ENCODE results near the gene KRTAP10-3. TPM values are rescaled to one million over a fixed set of nuclear protein-coding genes. Genes with fewer than 3 reads are reported as not detected.

KRTAP10-3 gene
- not detected for total RNA-seq
- polyA plus RNA-seq, result not detected
- long read RNA-seq, donor 1, result 0 reads
- long read RNA-seq, donor 2, result 0 reads

DNA sequence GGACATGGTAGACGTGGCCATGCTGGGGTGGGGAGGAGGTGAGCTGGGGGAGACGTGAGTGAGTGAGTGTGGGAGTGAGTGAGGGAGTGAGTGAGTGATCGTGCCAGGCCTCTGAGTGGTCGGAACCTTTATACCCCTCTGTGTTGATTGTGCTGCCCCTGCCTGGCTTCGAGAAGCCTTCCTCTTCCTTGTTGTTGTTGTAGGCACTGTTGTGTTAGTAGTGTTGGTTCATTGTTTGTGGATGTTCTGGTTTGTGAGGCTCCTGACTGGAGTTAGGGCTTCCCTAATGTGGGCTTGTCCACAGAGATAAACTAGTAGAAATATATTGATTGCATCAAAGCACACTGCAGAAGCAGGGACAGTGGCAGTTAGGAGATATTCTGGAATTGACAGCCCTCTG, at the start of gene KRTAP10-3:
Gene KRTAP10-3 (minus strand): TSS at position 101 of the 400 bp plus-strand sequence. CDS start 80 bp downstream, at position 21.
- intact Hi-C loops (cut with DNase I), result no loop called here
- Histone ChIP-seq H3K27ac (no peak within 1 kb of the TSS), H3K9me3 (peaks cover 10% of the 10 kb centered on the region), H3K36me3 (ENCODE audit: insufficient read depth in 1 of 2, low read depth in 1 of 2) (no peaks in the 10 kb centered on the region), H3K4me1 (no peaks in the 10 kb centered on the region), H3K4me3 (no peak within 1 kb of the TSS), H3K27me3 (ENCODE audit: insufficient read depth in 3 of 3, low read length in 2 of 3) (peaks cover 0 to 49% (median 8%) of the 10 kb centered on the region in 3 donors)
- 41 to 49% (median 44%) methylated on average over 5 of the region's 5 CpGs for WGBS, 3 donors
- TF ChIP-seq, protein P1, sequence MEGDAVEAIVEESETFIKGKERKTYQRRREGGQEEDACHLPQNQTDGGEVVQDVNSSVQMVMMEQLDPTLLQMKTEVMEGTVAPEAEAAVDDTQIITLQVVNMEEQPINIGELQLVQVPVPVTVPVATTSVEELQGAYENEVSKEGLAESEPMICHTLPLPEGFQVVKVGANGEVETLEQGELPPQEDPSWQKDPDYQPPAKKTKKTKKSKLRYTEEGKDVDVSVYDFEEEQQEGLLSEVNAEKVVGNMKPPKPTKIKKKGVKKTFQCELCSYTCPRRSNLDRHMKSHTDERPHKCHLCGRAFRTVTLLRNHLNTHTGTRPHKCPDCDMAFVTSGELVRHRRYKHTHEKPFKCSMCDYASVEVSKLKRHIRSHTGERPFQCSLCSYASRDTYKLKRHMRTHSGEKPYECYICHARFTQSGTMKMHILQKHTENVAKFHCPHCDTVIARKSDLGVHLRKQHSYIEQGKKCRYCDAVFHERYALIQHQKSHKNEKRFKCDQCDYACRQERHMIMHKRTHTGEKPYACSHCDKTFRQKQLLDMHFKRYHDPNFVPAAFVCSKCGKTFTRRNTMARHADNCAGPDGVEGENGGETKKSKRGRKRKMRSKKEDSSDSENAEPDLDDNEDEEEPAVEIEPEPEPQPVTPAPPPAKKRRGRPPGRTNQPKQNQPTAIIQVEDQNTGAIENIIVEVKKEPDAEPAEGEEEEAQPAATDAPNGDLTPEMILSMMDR (IDR thresholded peaks at IDR 0.05), result no peak
- ATAC-seq (no peak), DNase-seq (no peak)

DNA sequence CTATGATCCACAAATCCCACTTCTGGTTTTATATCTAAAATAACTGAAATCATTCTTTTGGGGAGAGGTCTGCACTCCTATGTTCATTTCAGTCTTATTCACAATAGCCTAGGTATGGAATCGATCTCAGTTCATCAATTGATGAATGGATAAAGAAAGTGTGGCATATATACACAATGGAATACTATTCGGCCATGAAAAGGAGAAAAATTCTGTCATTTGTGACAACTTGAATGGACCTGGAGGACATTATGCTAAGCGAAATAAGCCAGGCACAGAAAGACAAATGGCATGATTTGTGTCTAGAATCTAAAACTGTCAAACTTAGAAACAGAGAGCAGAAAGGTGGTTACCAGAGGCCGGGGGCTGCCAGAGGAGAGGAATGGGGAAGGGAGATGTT, 47.9 kb upstream of the KRTAP10-3 start:
- Histone ChIP-seq H3K4me3 (no peak overlapping the region), H3K4me1 (no peaks in the 10 kb centered on the region), H3K27me3 (ENCODE audit: insufficient read depth in 3 of 3, low read length in 2 of 3) (peaks cover 0 to 31% (median 9%) of the 10 kb centered on the region in 3 donors), H3K36me3 (ENCODE audit: insufficient read depth in 1 of 2, low read depth in 1 of 2) (no peaks in the 10 kb centered on the region), H3K9me3 (peaks cover 6% of the 10 kb centered on the region), H3K27ac (no peak overlapping the region)
- intact Hi-C loops (cut with DNase I), result no loop called here
- no peak for ATAC-seq
- DNase-seq, result no peak
- WGBS, 3 donors, result 68 to 82% (median 74%) methylated on average over 4 of the region's 4 CpGs
- TF ChIP-seq, protein P1 (IDR thresholded peaks at IDR 0.05), result no peak

DNA sequence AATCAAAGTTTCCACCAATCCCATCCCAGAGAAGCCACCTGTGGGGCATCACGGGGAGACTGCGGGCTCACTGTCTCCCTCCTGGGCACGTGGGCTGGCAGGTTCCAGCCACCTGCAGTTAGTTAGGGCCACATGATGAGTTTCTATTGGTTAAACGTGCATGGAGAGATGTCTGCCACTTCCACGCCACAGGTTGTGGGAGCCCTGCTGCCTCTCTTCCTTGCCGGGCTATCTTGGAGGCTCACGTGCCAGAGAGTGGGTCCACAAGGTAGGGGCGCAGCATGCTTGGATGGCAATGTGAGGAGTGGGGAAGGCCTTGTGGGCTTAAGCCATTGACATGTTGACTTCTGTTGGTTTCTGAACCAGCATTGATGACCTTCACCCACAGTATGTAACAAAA, 45.3 kb upstream of the KRTAP10-3 start:
- DNase-seq, result no peak
- Histone ChIP-seq H3K27me3 (ENCODE audit: insufficient read depth in 3 of 3, low read length in 2 of 3) (peaks cover 0 to 51% (median 10%) of the 10 kb centered on the region in 3 donors), H3K4me1 (no peaks in the 10 kb centered on the region), H3K27ac (no peak overlapping the region), H3K4me3 (no peak overlapping the region), H3K9me3 (peaks cover 1% of the 10 kb centered on the region), H3K36me3 (ENCODE audit: insufficient read depth in 1 of 2, low read depth in 1 of 2) (no peaks in the 10 kb centered on the region)
- WGBS, 3 donors, result 80 to 83% (median 83%) methylated on average over 8 of the region's 8 CpGs
- no peak for ATAC-seq
- TF ChIP-seq, protein P1 (IDR thresholded peaks at IDR 0.05), result no peak
- intact Hi-C loops (cut with DNase I), result no loop called here

GRCh38 chr21:44603109-44603875, 44.7 kb upstream of the KRTAP10-3 start:
- DNase-seq (no peak), ATAC-seq (no peak)
- Histone ChIP-seq H3K4me1 (no peaks in the 10 kb centered on the region), H3K27ac (no peak overlapping the region), H3K27me3 (ENCODE audit: insufficient read depth in 3 of 3, low read length in 2 of 3) (peaks cover 0 to 57% (median 10%) of the 10 kb centered on the region in 3 donors), H3K36me3 (ENCODE audit: insufficient read depth in 1 of 2, low read depth in 1 of 2) (no peaks in the 10 kb centered on the region), H3K9me3 (no peaks in the 10 kb centered on the region), H3K4me3 (no peak overlapping the region)
- intact Hi-C loops (cut with DNase I), result no loop called here
- 43 to 56% (median 46%) methylated on average over 17 of the region's 17 CpGs for WGBS, 3 donors
- TF ChIP-seq, protein P1 (IDR thresholded peaks at IDR 0.05), result no peak

Measured in psoas muscle (tissue), 8 donors.